Endothelial cell of hepatic sinusoid (primary cell): ENCODE results near the gene METTL23.

Source experiments
- in situ Hi-C: cut with HindIII; loops from 2 replicates; pipeline ENCODE4 v1.10.0; 2017; ENCODE audit warnings: low sequenced_read_pairs

The METTL23 gene

GRCh38 chr17:76747716-76748363 lies 21.2 kb downstream of the METTL23 start:
- in situ Hi-C loops = loop anchor here (10.0 to 25.0 kb wide), 2 partner anchors 287 to 414 kb away; no protein-coding TSS in a partner anchor

GRCh38 chr17:76748657-76749056 lies 22.0 kb downstream of the METTL23 start:
- in situ Hi-C loops = loop anchor here (10.0 to 25.0 kb wide), 2 partner anchors 286 to 414 kb away; no protein-coding TSS in a partner anchor

- in situ Hi-C loops = no loop called here
Observed at GRCh38 chr17:76751416-76751993, 24.9 kb downstream of the METTL23 start.

GRCh38 chr17:76752006-76752405 lies 25.4 kb downstream of the METTL23 start:
- in situ Hi-C loops = no loop called here

- in situ Hi-C loops = no loop called here
Observed at GRCh38 chr17:76753061-76753961, 26.7 kb downstream of the METTL23 start.

- in situ Hi-C loops = no loop called here
Observed at GRCh38 chr17:76755285-76755684, 28.6 kb downstream of the METTL23 start.

GRCh38 chr17:76757256-76757655 lies 30.6 kb downstream of the METTL23 start:
- in situ Hi-C loops = no loop called here

GRCh38 chr17:76758570-76758969 lies 31.9 kb downstream of the METTL23 start:
- in situ Hi-C loops = no loop called here

- in situ Hi-C loops = no loop called here
Observed at GRCh38 chr17:76772842-76773525, 46.3 kb downstream of the METTL23 start.

GRCh38 chr17:76775021-76775600 lies 48.5 kb downstream of the METTL23 start:
- in situ Hi-C loops = no loop called here

GRCh38 chr17:76781056-76781982 lies 54.7 kb downstream of the METTL23 start:
- in situ Hi-C loops = no loop called here

GRCh38 chr17:76783146-76783545 lies 56.5 kb downstream of the METTL23 start:
- in situ Hi-C loops = no loop called here
